Measurements from ENCODE around the gene TRPM4.

The TRPM4 gene

GRCh38 chr19:49150106-49150943, 7.3 kb upstream of the TRPM4 start:
- H3K4me3 ChIP-seq (ENCODE audit: low read length), result peak overlapping the region; percentile 74
- TF ChIP-seq, protein P1, sequence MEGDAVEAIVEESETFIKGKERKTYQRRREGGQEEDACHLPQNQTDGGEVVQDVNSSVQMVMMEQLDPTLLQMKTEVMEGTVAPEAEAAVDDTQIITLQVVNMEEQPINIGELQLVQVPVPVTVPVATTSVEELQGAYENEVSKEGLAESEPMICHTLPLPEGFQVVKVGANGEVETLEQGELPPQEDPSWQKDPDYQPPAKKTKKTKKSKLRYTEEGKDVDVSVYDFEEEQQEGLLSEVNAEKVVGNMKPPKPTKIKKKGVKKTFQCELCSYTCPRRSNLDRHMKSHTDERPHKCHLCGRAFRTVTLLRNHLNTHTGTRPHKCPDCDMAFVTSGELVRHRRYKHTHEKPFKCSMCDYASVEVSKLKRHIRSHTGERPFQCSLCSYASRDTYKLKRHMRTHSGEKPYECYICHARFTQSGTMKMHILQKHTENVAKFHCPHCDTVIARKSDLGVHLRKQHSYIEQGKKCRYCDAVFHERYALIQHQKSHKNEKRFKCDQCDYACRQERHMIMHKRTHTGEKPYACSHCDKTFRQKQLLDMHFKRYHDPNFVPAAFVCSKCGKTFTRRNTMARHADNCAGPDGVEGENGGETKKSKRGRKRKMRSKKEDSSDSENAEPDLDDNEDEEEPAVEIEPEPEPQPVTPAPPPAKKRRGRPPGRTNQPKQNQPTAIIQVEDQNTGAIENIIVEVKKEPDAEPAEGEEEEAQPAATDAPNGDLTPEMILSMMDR (conservative IDR thresholded peaks at IDR 0.05; ENCODE audit: low read depth, low read length), result no peak
- no peak for DNase-seq (ENCODE audit: low read depth)

- DNase-seq (ENCODE audit: low read depth), result no peak
- TF ChIP-seq, protein P1 (conservative IDR thresholded peaks at IDR 0.05; ENCODE audit: low read depth, low read length), result no peak
- peak overlapping the region; percentile 74 for H3K4me3 ChIP-seq (ENCODE audit: low read length)
These were observed 6.7 kb upstream of the TRPM4 start for GRCh38 chr19:49150944-49151243.

GRCh38 chr19:49151267-49152118, 6.1 kb upstream of the TRPM4 start:
- DNase-seq (ENCODE audit: low read depth), result no peak
- no peak overlapping the region for H3K4me3 ChIP-seq (ENCODE audit: low read length)
- TF ChIP-seq, protein P1 (conservative IDR thresholded peaks at IDR 0.05; ENCODE audit: low read depth, low read length), result no peak

DNA sequence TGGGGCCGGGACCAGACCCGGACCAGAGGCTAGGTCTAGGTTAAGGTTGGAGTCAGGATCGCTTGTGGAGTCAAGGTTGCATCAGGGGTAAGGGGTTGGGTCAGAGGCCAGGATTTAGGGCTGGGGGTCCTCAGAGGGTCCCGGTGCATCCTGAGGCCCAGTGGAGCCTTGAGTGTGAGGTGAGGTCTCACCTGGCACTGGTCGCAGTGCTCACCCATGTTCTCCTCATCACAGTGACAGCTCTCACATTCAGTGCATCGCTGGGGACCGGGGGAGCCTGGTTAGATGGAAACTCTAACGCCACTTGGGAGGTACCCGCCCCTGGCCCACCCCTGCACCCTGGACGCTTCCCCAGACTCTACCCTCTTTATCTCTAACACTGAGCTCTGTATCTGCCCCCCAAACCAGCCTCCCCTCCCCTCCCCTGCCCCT, 5.5 kb upstream of the TRPM4 start:
- no peak for DNase-seq (ENCODE audit: low read depth)
- TF ChIP-seq, protein P1 (conservative IDR thresholded peaks at IDR 0.05; ENCODE audit: low read depth, low read length), result no peak
- no peak overlapping the region for H3K4me3 ChIP-seq (ENCODE audit: low read length)

DNA sequence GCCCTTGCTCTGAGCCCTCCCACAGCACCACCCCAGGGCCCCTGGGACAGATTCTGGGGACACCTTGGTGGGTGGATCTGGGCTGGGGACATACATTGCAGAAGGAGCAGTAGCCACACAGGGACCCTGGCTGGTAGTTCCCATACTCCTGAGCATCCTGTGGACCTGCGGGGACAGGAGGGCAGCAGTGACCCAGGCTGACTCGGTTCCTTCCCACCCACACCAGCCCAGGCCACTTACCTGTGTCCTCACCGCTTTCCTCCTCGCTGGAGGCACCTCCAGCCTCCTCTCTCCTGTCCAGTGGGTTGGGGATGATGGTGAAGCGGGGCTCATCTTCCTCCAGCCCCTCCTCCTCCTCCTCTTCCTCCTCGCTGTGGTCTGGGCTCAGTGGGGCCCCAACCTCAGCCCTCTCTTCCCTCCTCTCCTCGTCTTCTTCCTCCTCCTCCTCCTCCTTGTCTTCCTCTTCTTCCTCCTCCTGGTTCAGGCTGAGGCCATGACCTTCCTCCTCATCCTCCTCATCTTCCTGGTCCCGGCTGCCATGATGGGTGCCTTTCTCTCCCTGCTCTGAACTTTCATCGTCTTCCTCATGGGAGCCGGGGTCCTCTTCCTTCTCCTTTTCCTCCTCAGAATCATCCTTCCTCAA, 4.3 kb upstream of the TRPM4 start:
- TF ChIP-seq, protein P1 (conservative IDR thresholded peaks at IDR 0.05; ENCODE audit: low read depth, low read length), result no peak
- no peak for DNase-seq (ENCODE audit: low read depth)
- H3K4me3 ChIP-seq (ENCODE audit: low read length), result no peak overlapping the region

DNA sequence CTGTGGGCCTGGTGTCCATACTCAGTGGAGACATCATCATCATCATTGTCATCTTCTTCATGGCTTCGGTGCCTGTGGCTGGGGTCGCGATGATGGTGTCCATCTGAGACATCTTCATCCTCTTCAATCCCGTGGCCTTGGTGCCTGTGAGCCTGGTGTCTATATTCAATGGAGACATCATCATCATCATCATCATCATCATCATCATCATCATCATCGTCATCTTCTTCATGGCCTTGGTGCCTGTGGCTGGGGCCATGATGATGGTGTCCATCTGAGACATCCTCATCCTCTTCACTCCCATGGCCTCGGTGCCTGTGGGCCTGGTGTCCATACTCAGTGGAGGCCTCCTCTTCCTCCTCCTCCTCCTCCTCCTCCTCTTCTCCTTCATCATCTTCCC, 3.3 kb upstream of the TRPM4 start:
- no peak overlapping the region for H3K4me3 ChIP-seq (ENCODE audit: low read length)
- TF ChIP-seq, protein P1 (conservative IDR thresholded peaks at IDR 0.05; ENCODE audit: low read depth, low read length), result no peak
- DNase-seq (ENCODE audit: low read depth), result no peak
